DMS114 treated with DMSO at 0.1 percent for 48 hours (cell line): ENCODE results near the gene ANKRD63.

Source experiments
- DNase-seq: peaks from one replicate; lab custom pipeline; 2025; ENCODE audit not compliant: unreplicated experiment; lab: John Stamatoyannopoulos, UW

ANKRD63 gene, protein sequence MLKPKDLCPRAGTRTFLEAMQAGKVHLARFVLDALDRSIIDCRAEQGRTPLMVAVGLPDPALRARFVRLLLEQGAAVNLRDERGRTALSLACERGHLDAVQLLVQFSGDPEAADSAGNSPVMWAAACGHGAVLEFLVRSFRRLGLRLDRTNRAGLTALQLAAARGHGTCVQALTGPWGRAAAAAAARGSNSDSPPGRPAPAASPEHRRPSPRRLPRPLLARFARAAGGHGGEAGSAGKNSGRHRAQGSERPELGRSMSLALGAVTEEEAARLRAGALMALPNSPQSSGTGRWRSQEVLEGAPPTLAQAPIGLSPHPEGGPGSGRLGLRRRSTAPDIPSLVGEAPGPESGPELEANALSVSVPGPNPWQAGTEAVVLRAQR

DNA sequence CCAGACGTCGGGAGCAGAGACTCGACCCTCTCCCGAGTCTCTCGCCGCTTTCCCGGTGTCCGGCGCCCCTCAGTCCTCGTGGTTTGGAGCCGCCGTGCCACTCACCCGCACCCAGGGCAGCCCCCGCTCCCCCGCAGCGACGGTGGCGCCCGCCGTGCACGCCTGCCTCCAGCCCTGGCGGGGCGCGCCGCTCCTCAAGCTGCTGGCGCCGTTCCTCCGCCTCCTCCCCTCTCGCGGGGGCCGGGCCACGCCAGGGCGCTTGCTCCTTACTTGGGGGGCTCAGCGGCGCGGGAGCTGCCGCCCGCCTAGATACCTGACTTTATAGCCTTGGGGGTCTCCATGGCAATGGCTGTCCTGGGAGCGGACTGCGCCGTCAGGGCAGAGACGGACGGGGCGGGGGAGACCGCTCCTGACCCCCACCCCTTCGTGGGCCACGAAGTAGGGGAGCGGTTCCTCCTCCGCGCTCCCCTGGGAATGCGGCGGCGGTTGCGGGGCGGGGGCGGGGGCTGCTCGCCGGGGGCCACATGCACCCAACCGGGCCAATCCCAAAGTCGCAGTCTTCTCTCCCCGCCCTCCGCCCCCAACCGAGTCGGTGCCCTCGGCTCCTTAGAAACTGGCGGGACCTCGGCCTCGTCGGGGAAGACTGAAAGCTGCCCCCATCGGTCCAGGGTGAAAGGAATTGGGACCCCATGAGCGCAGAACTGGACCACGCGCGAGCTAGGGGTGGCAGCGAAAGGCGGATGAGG is at the start of gene ANKRD63:
Gene ANKRD63, minus strand, starts transcription at position 196 of the 746 bp plus-strand sequence. CDS start 478 bp downstream, outside the sequence.
- DNase-seq = no peak

DNA sequence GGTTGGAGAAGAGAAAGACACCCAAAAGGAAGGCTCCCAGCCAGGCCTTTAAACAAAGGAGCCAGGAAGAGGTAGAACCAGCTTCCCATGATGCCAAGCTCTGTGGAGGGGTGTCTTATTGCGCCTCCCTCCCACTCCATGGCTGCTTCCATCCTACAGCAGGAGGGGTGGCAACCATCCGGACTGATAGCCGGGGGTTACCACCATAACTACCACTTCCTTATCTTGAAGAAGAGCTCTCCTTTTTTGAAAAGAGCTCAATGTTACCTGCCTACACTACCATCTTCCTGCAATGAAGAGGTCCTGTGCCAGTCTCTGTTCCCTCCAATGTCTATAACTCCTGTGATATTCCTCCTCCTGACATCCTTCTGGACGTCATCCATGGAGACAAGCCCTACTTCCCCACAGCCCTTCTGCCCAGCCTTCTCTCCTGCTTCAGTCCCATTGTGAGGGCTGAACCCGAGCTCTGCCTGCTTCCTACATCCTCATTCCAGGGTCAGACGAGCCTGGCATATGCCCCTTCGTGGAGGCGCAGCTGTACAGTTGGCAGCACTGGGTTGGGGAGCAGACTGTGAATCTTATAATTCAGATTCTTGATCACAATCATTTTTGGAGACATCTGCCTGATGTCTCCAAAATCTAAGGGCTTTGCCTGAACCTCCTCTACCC is 49.4 kb upstream of the ANKRD63 start:
- DNase-seq = no peak

DNA sequence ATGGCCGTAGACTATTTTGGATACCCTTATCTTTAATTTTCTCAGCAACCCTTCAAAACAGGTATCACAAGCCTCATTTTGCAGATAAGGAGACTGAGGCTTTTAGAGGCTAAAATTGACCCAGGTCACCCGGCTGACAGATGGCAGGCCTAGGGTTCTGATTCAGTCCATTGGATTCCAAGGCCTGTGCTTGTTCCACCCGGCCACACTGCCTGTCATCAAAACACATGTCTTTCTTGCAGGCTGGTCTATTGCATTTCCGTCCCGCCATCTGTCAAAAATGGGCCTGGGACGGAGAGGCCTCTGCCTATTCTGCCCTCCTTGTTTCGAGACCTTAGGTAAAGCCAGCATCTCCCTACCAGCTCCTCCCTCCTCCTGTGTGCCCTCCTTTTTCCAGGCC is 48.8 kb upstream of the ANKRD63 start:
- DNase-seq = no peak

DNA sequence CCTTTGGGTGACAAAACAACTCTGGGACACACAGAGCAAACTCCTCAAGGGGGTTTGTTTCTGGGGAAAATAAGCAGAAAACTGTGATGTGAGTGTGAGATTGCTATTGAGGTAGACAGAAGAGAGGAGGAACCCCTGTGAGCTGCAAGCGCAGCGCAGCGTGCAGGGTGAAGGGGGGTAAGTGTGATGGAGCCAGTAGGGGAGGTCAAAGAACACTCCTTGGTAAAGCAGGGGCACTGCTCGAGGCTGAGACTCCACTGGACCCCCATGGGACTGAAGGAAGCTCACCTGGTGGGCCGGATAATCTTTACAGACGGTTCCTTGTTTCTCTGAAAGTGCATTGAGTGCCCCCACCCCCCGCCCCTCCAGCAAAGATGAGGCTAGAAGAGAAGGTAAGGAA is 48.2 kb upstream of the ANKRD63 start:
- no peak for DNase-seq

DNA sequence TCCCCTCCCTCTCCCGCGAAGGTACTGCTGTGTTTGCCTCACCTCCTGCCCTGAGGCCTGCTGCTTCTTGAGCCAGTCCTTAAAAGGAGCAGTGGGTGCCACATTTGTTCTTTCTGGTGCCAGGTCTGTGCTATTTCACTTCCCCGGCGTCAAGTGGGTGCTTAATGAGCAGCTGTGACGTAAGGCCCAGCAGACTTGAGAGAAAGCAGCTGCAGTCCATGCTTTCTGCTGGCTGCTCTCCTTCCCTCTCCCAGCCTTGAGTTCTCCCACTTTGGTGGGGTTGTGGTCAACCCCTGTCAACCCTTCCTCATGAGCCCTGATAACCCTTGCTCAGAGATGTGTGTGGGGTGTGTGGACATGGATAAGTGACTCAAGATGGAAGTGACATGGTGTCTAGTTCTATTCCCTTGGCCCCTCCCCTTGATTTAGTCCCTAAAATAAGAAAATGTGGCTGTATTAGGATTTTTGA is 47.5 kb upstream of the ANKRD63 start:
- DNase-seq = no peak

DNA sequence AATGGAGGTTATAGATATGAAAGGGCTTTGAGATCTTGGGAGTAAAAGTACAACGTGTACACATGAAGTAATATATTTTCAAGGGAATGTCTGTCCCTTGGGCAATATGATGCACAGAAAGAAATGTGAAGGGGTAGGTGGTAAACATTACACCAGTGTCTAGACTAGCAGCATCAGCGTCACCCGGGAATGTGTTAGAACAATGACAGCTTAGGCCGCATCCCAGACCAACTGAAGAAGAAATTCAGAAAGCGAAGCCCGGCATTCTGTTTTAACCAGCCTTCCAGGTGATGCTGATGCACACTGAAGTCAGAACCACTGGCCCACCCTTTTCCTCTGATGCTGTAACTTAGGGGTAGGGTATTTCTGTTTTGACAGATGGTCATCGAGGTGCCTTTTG is 46.9 kb upstream of the ANKRD63 start:
- DNase-seq = no peak

DNA sequence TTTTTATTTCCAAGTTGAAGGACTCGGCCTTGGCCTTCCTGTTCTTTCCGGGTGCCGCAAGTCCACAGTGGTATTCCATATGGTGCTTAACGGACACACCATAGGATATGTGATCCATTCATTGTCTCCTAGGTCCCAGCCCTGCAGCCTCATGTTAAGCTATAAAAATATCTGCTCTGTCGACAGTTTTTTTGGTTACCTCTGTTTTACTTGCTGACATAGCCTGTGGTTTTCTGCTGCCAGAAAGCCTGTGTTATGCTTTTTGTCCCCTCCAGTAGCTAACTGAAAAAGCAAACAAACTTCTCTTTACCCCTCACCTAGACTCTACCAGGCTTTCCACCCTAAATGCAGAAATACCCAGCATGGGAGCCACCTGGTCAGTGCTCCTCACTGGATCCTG is 45.9 kb upstream of the ANKRD63 start:
- no peak for DNase-seq

DNA sequence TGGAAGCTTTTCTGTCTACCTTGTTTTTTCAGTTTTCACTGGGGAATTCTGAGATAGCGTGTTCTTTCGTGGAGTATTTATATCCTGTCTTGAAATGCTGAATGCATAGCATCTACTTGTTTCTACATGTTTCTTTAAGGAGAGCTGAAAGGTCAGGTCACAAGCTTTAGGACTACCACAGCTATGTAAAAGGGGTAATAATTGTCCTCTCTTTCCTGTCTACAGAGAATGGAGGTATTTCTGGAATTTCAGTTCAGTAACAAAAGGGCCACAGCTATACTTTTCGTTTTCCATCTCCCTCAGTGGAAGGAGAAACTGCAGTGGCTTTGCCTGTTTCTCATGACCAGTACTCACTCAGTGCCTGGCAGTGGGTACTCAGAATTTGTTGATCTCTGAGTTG is 45.3 kb upstream of the ANKRD63 start:
- no peak for DNase-seq

DNA sequence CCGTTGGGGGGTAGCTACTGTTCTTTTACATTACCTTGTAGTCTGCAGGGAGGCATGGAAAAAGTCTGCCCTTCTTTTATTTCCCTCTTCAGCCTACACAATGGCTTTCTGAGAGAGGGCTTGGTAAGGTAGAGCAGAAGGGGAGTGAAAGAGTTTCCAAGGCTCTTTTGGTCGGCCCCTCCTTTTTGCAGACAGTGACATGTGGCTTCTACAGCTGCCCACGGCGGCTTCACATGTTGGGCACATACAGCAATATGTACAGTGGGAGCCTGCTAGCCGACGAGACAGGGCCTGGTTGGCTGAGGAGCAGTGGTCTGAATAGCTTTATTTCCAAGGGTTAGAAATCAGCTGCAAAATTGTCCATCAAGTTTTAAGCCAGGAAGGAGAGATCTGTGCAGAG is 44.6 kb upstream of the ANKRD63 start:
- no peak for DNase-seq

DNA sequence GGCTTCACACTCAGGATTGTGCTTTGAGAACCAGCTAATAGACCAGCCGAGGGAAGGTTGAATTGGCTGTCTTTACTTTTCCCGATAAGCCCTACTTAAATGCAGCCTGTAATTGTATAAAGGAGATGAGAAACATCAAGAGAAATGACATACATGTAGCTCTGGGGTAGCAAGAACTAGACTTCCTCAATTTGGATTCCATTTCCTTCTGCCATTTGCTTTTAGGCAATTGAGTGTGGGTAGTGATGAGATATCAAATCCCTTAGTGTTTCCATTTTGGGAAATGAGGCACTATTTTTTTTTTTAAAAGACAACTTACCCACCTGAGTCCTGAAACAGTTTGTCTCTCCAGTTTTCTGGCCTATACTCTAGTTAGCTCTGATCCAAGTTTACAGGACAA is 42.8 kb upstream of the ANKRD63 start:
- no peak for DNase-seq

DNA sequence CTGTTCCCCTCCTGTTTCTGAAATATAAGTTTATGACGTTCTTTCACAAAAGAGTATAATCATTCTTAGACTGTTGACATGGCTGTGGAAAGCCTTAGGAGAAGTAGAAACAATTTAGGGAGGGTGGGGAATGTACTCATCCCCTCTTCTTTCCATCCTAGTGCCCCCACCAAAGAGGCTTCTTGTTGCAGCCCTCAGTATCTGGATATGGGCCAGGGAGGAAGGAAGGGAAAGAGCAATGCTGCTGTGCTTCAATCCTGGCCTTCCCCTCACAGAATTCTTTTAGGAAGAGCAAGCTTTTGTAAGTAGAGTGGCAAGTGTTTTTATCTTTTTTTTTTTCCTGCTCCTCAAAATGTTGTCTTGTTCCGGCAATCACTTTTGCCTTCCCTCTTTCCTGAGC is 42.3 kb upstream of the ANKRD63 start:
- DNase-seq = no peak

DNA sequence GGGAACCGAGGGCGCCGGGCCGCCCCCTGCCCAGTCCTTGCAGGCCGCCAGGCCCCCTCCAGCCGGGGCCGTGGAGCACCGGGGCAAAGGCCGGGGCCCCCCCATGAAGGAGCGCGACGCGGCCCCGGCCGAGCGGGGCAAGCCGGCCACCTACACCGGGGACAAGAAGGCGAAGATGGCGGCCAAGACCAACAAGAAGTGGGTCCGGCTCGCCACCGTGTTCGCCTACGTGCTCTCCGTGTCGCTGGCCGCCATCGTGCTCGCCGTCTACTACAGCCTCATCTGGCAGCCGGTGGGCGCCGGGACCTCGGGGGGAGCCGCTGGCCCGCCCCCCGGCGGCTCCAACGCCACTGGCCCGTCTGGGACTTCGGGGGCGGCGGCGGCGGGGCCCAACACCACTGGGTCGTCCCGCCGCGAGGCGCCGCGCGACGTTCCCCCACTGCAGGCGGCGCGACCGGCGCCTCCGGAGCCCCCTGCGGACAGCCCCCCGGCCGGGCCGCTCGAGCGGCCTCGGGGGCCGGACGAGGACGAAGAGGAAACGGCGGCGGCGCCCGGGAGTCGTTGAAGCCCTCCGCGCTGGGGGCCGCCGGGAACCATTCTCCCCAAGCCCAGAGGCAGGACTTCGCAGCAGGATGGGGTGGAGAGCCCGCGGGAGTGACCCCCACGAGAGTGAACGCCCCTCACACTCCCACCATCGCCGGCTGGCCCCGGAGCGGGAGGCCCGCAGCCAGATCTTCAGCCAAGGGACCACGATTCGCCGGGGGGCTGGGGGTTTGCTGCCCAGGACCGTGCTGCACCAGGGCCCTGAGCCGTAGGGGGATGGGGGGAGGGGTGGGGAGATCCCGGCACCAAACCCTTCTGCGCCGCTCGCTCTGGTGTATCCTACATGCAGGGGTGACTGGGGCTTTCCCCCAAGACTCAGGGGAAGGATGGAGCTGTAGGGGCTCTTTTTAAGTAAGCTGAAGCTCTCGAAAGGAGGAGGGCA is 41.4 kb upstream of the ANKRD63 start:
- no peak for DNase-seq

DNA sequence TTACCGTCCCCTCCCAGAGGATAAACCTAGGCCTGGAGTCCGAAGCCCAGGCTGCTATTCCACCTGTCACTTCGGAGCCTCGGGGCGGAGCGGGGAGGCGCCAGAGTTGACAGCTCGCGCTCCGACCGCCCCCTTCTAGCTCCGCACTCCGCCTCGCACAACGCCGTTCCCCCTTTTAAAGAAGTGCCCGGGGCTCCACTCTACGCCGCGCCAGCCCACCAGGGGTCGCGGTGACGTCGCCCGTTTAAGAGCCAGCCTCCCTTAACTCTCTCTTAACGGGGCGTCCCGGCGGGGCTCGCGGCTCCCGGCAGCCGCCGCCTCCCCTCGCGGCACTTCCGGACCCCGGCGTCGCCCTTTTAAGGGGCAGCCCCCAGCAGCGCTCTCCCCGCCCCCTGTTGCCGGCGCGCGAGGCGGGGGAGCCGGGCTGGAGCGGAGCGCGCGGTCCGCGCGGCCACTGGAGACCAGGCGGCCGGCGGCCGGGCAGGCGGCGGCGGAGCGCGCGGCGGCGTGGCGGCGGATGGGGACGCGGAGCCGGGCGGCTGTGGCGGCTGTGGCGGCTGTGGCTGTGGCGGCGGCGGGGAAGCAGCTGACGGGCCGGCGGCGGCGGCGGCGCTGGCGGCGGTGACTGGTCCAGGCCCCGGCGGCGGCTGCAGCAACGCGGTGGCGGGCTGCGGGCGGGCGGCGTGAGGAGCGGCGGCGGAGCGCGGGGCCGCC is 40.5 kb upstream of the ANKRD63 start, which contains the start of gene INAFM2:
Gene INAFM2, plus strand, starts transcription at position 454 of the 714 bp plus-strand sequence. CDS start 364 bp downstream, outside the sequence.
- DNase-seq = peak; percentile 95

DNA sequence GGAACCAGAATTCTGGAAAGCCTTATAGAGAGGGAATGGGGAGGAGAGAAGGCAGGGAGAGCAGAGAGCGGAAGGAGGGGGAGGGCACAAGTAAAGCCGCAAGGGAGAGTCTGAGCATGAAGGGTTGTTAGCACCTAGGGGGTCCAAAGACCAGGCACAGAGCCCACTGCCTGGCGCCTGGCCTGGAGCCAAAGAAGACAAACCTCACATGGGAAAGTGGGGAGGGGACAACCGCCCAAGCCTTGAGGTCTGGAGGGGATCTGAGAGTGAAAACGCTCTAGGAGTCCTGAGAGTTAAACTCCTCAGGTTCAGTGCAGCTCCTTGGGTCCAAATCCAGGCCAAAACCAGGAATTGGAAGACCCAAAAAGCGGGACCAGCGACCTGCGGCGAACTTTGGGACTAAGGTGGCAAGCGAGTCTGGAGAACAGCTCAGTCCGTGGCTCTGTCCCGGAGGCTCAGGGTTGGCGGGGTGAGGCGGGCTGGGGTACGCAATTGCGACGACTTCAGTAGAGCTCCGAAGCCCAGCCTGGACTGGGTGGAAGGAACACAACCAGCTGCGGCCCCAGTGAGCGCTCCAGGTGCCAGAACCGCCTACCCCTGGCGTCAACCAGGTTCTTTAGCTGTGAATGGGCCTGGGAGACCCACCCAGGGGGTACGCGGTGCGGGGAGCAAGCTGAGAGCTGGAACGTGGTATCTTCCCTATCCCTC is 39.8 kb upstream of the ANKRD63 start:
- no peak for DNase-seq

DNA sequence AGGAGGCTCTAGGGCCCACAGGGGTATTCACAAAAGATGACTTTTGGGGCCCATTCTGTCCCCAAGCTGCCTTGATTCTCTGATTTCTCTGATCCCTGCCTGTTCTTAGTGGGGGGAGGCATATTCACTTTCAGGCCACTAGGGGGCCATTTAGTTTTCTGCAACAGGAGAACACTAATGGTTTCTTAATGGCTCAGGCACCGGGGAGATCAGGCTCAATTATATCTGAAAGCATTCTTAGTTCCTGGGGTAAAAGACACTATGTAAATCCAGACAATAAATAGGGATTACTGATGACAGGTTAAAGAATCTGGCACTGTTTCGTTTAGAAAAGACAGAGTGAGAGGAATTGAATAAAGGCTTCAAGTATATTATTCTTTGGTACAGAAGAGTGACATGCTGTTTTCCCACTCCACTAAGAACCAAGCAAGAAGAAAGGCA is 38.1 kb upstream of the ANKRD63 start:
- peak; percentile 74 for DNase-seq

DNA sequence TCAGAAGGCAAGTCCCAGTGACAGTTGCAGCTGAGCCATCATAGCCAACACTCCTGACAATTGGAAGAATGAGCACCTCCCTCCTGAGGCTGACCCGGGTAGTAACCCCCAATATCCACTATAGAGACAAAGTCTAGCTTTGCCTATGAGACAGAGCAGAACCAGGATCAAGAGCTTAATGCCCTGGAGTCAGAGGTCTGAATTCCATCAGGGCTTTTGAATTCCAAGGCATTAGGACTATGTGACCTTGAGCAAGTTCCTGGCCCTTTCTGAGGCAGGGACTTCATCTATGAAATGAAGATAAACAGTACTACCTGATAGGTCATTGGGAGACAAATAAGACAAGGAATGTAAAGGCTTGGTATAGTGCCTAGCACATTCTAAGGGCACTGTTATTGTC is 37.5 kb upstream of the ANKRD63 start:
- no peak for DNase-seq

DNA sequence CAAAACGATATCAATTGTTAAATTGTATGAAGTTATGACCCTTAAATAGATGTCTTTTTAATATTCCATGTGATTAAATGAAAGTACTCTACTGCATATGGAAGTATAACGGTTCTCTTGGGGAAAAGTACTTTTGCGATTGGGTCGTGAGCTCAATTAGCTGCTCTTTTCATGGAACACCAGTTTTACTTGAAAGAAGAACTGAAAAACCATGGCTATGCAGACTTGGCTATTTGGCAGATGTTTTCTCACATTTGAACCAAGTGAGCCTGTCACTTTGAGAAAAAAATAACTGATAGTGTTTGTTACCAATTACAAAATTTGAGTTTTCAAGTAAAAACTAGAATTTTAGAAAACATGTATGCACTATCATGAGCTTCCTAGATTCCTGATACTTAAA is 34.7 kb upstream of the ANKRD63 start:
- no peak for DNase-seq

DNA sequence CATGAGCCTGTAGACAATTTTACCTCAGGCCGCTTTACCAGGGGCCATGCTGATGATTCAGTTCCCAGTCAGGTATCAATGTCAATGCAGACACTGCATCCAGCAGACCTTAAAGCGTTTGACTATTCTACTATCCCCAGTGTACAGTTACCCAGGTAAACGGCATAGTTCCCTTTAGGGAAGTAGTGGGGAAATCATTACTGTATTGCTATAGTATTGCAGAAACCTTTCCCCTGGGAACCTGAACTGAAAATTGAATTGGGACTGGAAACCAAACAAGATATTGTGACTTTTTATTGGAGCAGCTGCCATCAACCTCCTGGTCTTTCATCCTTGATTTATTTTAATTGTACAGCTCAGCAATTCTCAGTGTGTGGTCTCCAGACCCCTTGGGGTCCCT is 34.1 kb upstream of the ANKRD63 start:
- no peak for DNase-seq

DNA sequence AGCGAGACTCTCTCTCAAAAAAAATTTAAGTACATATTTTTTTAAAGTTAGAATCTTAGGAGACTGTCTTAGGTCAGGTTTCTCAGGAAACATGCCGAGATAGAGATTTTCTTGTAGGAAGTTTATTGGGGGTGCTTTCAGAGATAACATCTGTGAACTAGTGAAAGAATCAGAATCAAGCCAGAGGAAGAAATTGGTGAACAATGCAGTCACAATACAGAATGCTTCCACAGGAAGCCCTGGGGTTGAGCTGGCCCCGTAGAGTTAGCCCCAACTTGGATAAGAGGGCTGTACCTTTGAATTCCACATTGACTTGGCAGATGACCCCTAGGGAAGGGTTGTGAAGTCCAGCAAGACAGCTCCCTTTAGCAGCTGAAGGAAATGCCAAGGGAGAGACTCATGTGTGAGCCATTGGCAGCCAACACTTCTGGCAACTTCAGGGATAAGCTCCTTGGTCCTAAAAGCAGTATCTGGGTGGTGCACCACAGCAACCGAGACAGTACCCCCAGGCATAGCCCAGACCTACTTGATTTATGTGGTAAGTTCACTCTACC is 31.9 kb upstream of the ANKRD63 start:
- no peak for DNase-seq
